Measurements from ENCODE around the gene CDH4.

DNA sequence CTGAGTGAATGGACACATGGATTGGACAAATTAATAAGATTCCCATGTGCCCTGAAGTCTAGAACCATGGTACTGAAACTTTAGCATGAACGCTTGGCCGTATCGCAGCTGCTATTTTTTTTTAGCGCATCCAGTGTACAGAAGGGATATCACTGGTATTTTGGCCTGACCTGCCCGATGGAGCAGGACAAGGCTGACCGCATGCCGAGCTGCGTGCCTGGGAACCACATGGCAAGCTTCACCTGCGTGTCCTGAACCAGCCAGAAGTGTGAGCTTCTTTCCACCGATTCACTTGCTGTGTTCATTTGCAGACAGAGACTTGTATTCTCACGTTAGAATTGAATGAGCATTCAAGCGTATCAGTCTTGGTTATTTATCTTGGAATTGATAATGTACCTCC is 145.7 kb downstream of the CDH4 start:
- TF ChIP-seq POLR2AphosphoS5 (IDR thresholded peaks at IDR 0.05) (no peak), POLR2A (IDR thresholded peaks at IDR 0.05) (no peak), EP300 (IDR thresholded peaks at IDR 0.05) (no peak)
- TF ChIP-seq, protein P1, sequence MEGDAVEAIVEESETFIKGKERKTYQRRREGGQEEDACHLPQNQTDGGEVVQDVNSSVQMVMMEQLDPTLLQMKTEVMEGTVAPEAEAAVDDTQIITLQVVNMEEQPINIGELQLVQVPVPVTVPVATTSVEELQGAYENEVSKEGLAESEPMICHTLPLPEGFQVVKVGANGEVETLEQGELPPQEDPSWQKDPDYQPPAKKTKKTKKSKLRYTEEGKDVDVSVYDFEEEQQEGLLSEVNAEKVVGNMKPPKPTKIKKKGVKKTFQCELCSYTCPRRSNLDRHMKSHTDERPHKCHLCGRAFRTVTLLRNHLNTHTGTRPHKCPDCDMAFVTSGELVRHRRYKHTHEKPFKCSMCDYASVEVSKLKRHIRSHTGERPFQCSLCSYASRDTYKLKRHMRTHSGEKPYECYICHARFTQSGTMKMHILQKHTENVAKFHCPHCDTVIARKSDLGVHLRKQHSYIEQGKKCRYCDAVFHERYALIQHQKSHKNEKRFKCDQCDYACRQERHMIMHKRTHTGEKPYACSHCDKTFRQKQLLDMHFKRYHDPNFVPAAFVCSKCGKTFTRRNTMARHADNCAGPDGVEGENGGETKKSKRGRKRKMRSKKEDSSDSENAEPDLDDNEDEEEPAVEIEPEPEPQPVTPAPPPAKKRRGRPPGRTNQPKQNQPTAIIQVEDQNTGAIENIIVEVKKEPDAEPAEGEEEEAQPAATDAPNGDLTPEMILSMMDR (IDR thresholded peaks at IDR 0.05): no peak
